Placental epithelial cell (primary cell): ENCODE results near the gene CCNB1IP1. TPM values are rescaled to one million over a fixed set of nuclear protein-coding genes. Genes with fewer than 3 reads are reported as not detected.

ENCODE experiments used
- small RNA-seq: library from RNA; depleted of rRNA; stranded (forward); fragments of <200 nt; gene quantifications from one replicate; pipeline ENCODE3, GENCODE V24; 2012
- total RNA-seq: library from RNA; depleted of rRNA; stranded (reverse); fragments of >200 nt; gene quantifications from 2 replicates; pipeline ENCODE4 v1.2.3, GENCODE V29; 2012

The CCNB1IP1 gene
- total RNA-seq = 43.7 and 55.4 TPM in 2 replicates

GRCh38 chr14:20332788-20333493 is at the start of gene CCNB1IP1:
Gene CCNB1IP1 (minus strand): TSS chr14:20333279. CDS start chr14:20316523, 16,756 bp downstream.

GRCh38 chr14:20343092-20343861 is 10.2 kb upstream of the CCNB1IP1 start, which contains the start of gene PARP2:
Gene PARP2 (plus strand): TSS chr14:20343635. CDS start chr14:20343642, 7 bp downstream.

GRCh38 chr14:20305265-20306078 is 27.6 kb downstream of the CCNB1IP1 start, which contains the start of gene TTC5:
Gene TTC5 (minus strand): TSS chr14:20305951. CDS start chr14:20305937, 14 bp downstream.

Small RNA genes within 50 kb of the gene (small RNA-seq; reads per million reads assigned to genes)
- 3.7 reads per million, percentile 88 among the genes with 10 or more reads in this experiment for gene SNORA79B
- gene SNORD126 = 145 reads per million, percentile 98 among the genes with 10 or more reads in this experiment

Other genes with a start within 250 kb of the CCNB1IP1 start
- gene OR4K17, start 222.5 kb downstream of the CCNB1IP1 start, total RNA-seq = not detected in 2 replicates
- not detected in 2 replicates for gene OR4N5, start 194.5 kb downstream of the CCNB1IP1 start, total RNA-seq
- gene OR11G2, start 142.4 kb downstream of the CCNB1IP1 start, total RNA-seq = not detected in 2 replicates
- gene OR11H6, start 109.6 kb downstream of the CCNB1IP1 start, total RNA-seq = not detected in 2 replicates
- not detected in 2 replicates for gene OR11H7, start 104.3 kb downstream of the CCNB1IP1 start, total RNA-seq
- gene OR11H4, start 94.0 kb downstream of the CCNB1IP1 start, total RNA-seq = not detected in 2 replicates
- 14.9 and 16.7 TPM in 2 replicates for gene TTC5, start 27.3 kb downstream of the CCNB1IP1 start, total RNA-seq
- gene PARP2, start 10.4 kb upstream of the CCNB1IP1 start, total RNA-seq = 5.3 and 13.0 TPM in 2 replicates
- 15.7 and 20.1 TPM in 2 replicates for gene TEP1, start 80.2 kb upstream of the CCNB1IP1 start, total RNA-seq
- under 0.01 TPM in 1 of 2 replicates, not detected in the other for gene KLHL33, start 102.9 kb upstream of the CCNB1IP1 start, total RNA-seq
- 27.9 and 39.0 TPM in 2 replicates for gene OSGEP, start 121.5 kb upstream of the CCNB1IP1 start, total RNA-seq
- 92.7 and 102 TPM in 2 replicates for gene APEX1, start 121.9 kb upstream of the CCNB1IP1 start, total RNA-seq
- 18.8 and 19.2 TPM in 2 replicates for gene PIP4P1, start 128.2 kb upstream of the CCNB1IP1 start, total RNA-seq
- gene PNP, start 136.1 kb upstream of the CCNB1IP1 start, total RNA-seq = 44.0 and 58.5 TPM in 2 replicates
- not detected in 2 replicates for gene RNASE10, start 172.3 kb upstream of the CCNB1IP1 start, total RNA-seq
- gene RNASE9, start 227.8 kb upstream of the CCNB1IP1 start, total RNA-seq = not detected in 2 replicates